HG03439 (cell line): ENCODE data around the gene HMGCLL1.

Source experiments
- ATAC-seq: cut with Tn5 transposase; IDR thresholded peaks from one replicate; pipeline ENCODE4 v1.9.1; 2021; ENCODE audit warnings: mild to moderate bottlenecking, moderate library complexity; ENCODE audit not compliant: unreplicated experiment

The HMGCLL1 gene

DNA sequence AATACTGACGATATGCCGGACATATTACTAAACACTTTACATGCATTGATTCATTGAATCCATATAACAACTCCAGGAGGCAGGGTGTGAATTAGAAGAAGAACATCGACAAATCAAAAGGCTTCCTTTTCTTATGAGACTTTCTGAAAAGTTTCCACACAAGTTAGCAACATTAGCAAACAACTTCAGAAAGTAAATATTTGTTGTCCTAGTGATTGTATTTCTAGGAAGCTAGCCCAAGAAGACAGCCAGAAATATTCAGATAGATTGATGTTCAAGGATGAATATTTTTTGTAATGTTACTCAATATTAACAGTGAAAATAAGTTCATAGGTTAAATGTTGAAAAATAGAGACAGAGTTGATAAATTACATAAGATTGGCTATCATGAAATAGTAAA lies 131.1 kb downstream of the HMGCLL1 start:
- no peak for ATAC-seq

DNA sequence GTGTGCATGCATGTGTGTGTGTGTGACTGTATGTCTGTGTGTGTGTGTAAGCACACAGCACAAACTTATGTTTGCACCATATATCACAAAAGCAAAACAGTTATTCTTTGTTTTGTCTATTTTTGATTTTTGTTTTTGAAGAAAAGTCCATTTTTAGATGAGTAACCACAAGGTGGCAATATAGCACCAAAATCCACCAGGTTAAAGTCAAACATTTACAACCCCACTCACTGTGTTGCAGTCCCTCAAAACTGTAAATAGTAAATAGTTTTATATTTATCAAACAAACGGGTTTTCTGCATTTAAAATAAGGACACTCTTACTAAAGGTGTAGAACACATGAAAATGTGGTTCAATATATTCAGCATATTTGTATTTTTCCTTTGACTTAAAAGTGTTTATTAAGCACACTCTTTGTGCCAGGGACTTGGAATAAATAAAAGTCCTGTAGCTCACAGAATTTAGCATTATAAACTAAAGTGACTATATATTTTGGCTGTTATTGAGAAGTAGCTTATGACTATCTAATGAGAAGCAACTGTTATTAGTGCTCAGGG lies 133.3 kb downstream of the HMGCLL1 start:
- no peak for ATAC-seq

DNA sequence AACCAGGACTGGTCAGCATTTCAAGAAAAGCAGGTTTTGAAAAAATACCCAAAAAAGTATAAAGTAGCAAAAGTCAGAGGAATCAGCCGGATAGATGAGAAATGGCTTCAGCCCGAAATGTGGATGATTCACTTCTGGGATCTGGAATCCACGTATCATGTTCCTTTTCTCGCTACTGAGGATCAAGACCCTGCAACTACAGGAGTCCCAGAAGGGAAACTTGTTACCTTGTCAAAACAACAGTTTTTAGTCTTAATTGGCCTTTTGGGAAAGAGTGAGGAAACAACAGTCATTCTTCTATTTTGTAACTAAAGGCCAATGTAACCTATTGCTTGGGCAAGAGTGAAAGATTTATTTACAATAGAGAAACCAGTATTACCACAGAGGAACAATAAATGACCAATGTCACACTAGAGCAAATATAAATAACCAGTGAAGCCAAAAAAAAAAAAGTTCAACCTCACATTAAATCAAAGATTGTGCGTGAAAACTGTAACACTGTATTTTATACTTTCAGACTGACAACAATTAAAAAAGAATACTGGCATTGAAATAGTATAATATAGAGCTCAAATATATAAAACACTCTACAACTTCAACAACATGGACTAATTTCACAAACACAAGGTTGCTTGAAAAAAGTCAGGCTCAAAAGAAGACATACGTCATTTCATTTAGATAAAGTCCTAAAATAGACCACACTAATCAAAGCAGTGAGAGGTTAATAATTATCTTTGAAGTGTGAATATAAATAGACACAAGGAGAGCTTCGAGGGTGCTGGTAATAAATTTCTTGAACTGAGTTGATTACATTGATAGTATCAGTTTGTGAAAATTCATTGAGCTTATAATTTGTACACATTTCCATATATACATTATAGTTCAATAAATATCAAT lies 135.5 kb downstream of the HMGCLL1 start:
- no peak for ATAC-seq

DNA sequence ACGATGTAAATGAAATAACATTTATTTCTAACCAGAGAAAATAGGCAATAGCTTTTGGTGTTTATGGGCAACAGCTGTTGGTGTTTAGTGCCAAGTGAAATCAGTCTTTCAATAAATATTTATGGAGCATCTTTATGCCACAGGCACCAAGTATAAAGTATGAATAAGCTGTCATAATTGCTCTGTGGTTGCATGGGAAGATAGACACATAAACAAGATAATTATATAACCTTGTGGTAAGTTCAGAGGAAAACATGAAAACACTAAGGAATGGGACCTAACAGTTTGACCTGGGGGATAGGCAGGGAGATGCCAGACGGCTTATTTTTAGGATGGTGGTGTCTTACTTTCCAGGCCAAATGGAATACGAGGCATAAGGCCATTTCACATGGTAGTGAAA lies 140.8 kb downstream of the HMGCLL1 start:
- no peak for ATAC-seq

DNA sequence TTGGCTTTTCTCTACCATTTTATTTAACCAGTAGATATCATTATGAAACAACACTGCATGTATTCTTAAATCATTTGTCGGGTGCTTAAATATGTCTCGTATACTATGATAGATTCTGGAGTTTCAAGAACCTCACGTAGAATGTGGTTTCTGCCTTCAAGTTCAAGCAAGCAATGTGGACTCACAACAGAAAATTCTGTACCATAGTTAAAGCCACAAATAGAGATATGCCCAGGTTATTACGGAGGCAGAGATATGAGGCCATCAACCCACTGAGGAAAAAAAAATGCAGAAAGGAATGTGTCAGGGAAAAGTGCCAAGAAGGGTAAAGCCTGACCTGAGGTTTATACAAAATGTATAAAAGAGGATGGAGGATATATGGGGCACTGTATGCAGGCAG lies 141.9 kb downstream of the HMGCLL1 start:
- no peak for ATAC-seq

DNA sequence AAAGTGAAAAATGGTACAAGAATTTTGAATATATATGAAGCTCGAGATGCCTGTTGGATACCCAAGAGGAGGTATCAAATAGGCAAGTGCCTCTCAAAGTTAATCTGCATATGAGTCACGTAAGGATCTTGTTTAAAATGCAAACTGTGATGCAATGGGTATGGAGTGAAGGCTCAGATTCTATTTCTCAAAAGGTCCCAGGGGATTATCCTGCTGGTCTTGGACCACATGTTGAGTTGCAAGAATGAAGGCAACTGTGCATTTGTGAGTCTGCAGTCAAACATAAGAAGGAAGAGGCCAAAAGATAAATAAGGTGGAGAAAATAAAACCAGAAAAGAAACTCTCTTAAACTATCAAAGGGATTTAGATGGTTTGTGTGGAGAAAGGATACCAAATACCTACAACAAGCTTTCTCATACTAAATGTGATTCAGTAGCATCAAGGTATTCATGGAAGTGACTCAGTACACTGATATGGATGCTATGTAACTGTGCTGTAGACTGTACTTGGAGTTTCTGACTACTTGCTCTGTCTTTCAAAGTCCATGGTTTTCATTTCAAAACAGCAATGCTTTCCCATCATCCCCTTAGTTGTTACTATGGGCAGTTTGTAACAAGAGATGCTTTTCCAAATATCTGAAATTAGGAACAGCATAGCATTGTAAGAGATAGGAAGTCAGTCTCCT lies 145.4 kb downstream of the HMGCLL1 start:
- no peak for ATAC-seq

DNA sequence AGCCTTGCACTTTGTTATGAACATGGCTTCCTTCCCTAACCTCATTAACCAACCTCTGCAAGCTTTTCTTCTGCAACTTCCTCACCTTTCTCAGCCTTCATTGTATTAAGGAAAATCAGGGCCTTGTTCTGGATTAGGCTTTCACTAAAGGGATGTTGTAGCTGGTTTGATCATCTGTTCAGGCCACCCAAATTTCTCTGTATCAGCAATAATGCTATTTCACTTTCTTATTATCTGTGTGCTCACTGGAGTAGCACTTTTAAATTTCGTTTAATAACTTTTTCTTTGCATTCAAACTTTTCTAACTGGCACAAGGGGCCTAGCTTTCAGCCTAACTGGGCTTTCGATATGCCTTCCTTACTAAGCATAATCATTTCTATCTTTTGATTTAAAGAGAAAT lies 155.1 kb downstream of the HMGCLL1 start:
- ATAC-seq, result no peak

DNA sequence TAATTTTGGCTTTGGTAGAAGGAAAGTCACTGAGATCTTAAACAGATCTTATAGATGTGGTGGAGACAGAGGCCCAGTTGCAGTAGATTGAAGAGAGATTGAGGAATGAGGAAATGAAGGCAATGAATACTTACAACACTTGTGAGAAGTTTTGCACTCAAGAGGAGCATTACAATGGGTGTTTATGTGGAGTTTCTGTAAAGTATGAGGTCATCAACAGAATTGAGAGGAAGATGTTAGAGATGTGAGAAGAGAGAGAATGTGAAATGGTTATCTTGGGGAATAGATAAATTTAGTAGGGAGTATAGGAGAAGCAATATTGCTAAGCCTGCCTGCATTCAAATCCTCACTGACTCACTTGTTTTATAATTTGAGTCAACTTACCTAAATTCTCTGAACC lies 168.3 kb downstream of the HMGCLL1 start:
- ATAC-seq, result no peak

DNA sequence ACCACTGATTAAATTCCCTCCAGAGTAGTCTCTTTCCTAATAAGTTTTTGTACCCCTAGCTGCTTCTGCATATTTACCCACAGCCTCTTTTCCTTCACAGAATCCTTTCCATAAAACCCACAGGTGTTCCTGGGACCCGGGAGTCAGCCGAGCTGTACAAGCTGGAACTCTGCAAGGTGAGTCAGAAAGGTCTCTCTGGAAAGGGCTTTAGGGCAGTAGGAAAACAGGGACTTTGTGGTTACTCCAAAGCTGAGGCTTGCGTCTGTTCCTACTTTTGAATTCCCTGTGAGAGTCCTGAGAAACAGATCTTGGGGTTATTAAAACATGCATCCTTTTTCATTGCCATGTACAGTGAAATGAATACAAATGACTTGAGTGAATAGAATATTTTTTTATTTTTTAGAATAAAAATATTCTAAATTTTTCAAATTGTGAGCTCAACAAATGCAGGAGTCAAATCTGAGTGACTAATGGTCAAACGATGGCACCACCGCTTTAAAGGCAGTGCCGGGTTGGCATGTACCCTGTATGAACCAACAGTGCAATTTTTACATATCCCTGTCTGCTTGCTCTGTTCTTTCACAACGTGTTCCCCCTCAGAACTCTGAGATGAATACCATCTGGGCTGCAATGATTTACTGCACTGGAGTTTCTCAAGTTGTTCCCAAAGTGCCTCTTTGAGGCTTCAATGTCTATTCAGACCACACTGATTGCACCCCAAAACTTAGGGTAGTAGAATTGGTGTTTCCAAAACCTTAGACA lies 173.3 kb downstream of the HMGCLL1 start:
- ATAC-seq, result no peak

DNA sequence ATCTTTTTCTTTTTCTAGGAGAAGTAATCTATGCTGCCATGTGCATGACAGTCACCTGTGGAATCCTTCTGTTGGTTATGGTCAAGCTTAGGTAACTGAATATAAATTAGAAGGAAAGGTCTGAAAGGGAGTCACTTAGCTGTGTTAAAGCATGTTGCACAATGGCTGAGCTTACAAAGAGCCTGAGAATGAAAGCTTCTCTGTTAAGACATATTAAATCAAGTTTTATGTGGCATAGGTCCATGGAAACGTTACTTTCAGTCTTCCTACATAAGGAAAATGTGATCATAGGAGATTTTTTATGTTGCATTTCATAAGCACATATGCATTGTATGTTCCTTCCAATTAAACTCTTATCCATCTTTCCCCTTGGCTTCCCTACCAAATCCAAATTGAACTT lies 179.6 kb downstream of the HMGCLL1 start:
- ATAC-seq, result no peak

DNA sequence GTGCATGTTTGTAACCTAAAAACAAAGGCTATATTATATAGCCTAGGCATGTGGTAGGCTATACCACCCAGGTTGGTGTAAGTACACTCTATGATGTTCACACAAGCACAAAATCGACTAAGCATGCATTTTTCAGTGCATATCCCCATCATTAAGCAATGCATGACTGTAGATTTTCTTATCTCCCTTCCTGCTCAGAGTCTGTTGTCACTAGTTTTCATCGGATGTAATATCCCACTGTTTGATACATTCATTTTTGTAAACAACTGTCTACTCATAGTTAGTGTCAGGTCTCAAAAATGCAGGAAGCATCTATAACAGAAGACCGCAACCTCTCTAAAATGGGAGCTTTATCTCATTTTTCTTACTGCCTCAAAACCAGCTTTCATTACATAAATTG lies 181.0 kb downstream of the HMGCLL1 start:
- no peak for ATAC-seq

DNA sequence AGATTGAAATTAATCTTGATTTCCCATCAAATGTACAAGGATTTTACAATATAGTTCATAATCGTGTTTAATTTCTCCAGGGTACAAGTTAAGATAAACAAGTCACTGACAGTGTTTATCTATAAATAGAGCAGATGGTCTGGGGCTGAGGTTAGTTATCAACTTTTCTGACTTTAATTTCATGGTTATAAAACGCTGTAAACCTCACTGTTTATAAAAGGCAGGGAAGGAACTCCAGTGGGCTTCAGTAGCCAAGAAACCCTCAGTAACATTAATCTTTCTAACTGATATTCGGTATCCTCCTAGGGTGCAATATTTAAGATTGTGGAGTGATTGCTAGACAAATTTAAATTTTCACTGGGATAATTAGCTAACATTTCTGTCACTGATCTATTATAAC lies 183.1 kb downstream of the HMGCLL1 start:
- no peak for ATAC-seq

DNA sequence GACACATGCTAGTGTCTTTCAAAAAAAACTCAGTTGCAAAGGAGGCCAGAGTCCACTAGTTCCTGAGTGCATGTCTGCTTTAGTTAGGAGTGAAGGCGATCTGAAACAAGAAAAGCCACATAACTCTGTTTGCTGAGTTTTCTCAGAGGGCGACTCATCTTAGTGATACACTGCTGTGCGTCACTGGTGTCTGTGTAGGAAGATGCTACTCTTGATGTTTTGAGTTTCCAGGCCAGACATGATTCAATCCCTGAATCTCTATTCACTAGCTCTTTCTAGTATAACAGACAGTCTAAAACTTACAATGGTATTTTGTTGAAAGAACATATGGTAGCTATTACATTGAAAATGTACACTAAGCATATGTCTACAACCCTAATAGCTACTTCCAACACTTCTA lies 190.8 kb downstream of the HMGCLL1 start:
- no peak for ATAC-seq
